GM21381 (cell line): ENCODE measurements around the gene CD3G.
"Not testable (repeated sequence)": the region's sequence is repeated elsewhere in the genome, so short reads cannot be mapped to it uniquely, and the experiment has no call there.

Source experiments
- ATAC-seq: cut with Tn5 transposase; IDR thresholded peaks from one replicate; pipeline ENCODE4 v1.9.1; 2021; ENCODE audit warnings: mild to moderate bottlenecking, moderate library complexity; ENCODE audit not compliant: unreplicated experiment

The CD3G gene

DNA sequence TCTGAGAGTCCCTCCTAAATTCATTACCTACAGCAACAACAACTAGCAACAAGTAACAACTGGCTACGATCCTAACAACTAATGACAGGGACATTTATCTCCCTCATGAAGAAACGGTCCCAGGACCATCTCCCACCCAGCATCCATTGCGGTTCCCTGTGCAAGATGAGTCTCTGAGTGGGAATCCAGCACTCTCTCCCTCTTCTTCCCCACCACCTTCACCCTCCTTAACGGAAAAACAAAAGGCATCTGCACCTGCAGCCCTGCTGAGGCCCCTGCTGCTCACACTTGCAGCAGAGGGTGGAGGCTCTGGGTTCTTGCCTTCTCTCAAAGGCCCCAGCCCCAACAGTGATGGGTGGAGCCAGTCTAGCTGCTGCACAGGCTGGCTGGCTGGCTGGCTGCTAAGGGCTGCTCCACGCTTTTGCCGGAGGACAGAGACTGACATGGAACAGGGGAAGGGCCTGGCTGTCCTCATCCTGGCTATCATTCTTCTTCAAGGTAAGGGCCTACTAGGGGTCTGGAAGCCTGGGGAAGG is at the start of gene CD3G:
Gene CD3G (plus strand): TSS at position 364 of the 535 bp plus-strand sequence. CDS start 80 bp downstream, at position 444.
- ATAC-seq, result no peak

- no peak for ATAC-seq
Measured at GRCh38 chr11:118295199-118295598, 48.9 kb upstream of the CD3G start.

DNA sequence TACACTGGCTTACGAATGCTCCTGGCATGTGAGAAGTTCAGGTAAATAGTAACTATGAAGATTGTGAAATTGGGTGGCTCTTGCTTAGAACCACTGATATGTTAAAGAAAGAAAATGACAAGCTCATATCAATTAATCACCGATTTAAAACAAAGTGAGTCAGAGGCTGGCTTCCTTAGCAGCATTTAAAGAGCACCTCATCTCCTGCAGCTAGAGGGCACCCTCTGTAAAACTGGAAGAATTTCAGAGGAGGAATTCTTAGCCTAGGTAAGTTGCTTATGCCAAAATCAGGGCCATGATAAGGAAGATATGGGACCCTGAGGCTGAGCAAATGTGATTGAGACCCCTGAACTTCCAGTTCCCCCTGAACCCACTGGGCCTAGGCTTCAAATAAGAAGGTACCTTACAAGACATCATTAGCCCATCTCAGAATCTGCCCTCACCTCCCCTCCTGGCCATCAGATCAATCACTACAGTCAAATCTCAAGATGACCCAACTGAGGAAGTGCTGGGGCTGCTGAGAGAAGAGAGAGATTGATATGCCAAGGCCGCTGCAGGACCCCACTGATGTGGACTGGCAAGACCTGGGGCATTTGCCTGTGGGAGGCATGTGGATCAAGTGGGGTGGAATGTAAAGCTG is 48.2 kb upstream of the CD3G start:
- ATAC-seq, result no peak

GRCh38 chr11:118301600-118302195 is 42.4 kb upstream of the CD3G start:
- no peak for ATAC-seq

GRCh38 chr11:118304227-118304567 is 39.9 kb upstream of the CD3G start:
- no peak for ATAC-seq

DNA sequence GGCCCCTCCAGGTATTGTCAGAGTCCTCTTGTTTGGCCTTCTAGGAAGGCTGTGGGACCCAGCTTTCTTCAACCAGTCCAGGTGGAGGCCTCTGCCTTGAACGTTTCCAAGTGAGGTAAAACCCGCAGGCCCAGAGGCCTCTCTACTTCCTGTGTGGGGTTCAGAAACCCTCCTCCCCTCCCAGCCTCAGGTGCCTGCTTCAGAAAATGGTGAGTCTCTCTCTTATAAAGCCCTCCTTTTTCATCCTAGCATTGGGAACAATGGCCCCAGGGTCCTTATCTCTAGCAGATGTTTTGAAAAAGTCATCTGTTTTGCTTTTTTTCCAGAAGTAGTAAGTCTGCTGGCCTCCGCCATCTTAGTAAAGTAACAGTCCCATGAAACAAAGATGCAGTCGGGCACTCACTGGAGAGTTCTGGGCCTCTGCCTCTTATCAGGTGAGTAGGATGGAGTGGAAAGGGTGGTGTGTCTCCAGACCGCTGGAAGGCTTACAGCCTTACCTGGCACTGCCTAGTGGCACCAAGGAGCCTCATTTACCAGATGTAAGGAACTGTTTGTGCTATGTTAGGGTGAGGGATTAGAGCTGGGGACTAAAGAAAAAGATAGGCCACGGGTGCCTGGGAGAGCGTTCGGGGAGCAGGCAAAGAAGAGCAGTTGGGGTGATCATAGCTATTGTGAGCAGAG is 39.4 kb upstream of the CD3G start, which contains the start of gene CD3E:
Gene CD3E (plus strand): TSS at position 163 of the 681 bp plus-strand sequence. CDS start 223 bp downstream, at position 386.
- no peak for ATAC-seq

DNA sequence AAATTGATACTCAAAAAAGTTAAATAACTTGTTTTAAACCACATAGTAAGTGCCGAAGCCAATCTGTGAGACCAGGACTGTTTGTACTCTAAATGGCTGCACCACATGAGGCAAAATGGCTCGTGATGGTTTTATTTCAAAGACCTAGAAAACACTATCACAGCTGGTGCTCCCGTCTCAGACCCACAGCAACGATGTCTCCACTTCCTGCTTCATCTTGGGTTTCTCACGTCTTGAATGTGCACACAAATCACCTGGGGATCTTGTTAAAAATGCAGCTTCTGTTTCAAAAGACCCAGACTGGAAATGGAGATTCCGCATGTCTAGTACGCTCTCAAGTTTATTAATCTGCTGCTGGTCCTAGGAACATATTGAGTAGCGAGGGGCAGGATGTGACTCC is 38.4 kb upstream of the CD3G start:
- no peak for ATAC-seq

DNA sequence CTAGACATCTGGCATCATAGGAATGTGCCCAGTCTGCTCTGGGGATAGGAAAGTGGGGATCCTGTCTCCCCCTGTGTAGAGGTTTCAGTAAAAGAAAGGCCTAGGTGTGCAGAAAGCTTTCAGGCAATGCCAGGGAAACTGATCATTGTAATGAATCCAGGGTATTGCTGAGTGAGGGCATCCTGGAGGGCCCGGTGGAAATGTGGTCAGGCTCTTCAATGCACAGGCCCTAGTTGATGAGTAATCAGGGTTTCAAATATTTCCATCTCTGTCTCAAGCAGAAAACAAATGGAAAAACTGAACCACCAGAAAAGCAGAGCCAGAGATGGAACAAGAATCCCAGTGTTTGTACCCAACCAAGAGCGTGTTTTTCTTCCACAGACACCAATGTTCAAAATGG is 37.6 kb upstream of the CD3G start:
- ATAC-seq, result no peak

GRCh38 chr11:118308995-118309528 is 35.1 kb upstream of the CD3G start:
- not testable (repeated sequence) for ATAC-seq

- no peak for ATAC-seq
Measured at GRCh38 chr11:118310271-118310670, 33.9 kb upstream of the CD3G start.

DNA sequence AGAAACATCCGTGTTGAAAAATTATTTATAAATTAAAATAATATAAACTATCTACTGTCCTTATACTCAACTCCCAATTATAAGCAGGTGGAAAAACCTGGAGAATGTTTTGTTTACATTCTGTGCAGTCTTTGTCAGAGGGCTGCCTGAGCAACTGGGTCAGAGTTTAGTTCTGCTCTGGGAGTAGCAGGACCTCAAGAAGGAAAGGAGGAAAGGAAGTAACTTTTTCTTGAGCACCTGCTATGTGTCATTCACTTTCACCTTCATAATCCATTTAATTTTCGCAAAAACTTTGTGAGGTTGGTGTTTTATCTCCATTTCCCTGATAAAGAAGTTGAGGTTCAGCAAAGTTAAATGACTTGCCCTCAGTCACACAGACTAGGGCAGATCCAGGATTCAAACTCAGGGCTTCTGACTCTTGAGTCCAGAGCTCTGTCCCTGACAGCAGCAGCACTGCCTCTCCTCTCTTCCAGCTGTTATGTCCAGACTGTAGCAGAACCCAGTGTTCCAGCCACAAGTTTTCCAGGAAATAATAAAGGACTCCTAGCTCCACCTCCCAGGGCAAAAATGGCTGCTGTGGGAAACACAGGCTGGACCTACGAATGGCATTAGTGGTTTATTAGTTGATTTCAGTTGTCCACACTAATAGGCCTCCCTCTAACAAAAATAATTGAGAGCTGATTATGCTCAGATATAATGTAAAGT is 33.2 kb upstream of the CD3G start:
- no peak for ATAC-seq

- ATAC-seq, result no peak
Measured at GRCh38 chr11:118311518-118311917, 32.6 kb upstream of the CD3G start.

DNA sequence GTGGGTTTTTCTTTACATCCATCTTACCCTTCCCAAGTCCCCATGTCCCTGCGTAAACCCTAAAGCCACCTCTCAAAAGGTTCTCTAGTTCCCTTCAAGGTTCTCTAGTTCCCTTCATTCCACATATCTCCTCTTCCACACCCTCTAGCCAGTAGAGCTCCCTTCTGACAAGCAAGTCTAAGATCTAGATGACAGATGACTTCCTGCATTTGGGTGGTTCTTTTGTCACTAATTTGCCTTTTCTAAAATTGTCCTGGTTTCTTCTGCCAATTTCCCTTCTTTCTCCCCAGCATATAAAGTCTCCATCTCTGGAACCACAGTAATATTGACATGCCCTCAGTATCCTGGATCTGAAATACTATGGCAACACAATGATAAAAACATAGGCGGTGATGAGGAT is 31.8 kb upstream of the CD3G start:
- ATAC-seq, result no peak

- no peak for ATAC-seq
Measured at GRCh38 chr11:118313242-118313641, 30.9 kb upstream of the CD3G start.

- no peak for ATAC-seq
Measured at GRCh38 chr11:118314988-118315411, 29.1 kb upstream of the CD3G start.

DNA sequence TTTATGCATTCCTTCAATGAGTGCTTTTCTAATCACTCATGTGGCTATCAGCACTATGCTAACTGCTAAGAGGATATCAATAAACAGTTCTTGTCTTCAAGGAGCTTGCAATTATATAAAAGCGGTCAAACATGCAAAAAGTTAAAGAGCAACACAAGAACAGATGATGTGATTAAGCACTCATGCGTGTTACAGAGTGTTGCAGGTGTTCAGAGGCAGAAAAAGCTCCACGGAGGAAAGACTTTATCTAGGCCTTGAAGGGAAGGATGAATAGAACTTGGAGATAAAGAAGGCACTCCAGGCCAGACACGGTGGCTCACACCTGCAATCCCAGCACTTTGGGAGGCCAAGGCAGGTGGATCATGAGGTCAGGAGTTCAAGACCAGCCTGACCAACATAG is 26.0 kb upstream of the CD3G start:
- ATAC-seq, result no peak

- no peak for ATAC-seq
Measured at GRCh38 chr11:118318581-118319336, 25.4 kb upstream of the CD3G start.

DNA sequence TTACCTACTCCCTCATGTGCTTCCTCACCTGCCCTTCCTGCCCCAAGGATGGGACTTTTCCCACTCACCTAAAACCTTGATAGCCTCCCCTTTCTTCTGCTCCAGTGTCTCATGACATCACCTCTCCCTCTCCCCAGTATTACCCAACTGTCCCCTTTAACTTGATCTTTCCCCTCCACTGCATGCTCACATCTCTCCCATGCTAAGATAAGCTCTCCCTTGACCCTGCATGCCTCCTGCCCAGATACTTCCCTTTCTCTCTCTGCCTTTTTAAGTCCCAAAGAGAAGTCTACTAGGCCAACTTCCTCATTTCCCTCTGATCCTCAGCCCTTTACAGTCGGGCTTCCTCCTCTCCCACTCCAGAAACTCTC is 24.8 kb upstream of the CD3G start:
- ATAC-seq, result no peak

- ATAC-seq, result no peak
Measured at GRCh38 chr11:118320515-118320914, 23.6 kb upstream of the CD3G start.

DNA sequence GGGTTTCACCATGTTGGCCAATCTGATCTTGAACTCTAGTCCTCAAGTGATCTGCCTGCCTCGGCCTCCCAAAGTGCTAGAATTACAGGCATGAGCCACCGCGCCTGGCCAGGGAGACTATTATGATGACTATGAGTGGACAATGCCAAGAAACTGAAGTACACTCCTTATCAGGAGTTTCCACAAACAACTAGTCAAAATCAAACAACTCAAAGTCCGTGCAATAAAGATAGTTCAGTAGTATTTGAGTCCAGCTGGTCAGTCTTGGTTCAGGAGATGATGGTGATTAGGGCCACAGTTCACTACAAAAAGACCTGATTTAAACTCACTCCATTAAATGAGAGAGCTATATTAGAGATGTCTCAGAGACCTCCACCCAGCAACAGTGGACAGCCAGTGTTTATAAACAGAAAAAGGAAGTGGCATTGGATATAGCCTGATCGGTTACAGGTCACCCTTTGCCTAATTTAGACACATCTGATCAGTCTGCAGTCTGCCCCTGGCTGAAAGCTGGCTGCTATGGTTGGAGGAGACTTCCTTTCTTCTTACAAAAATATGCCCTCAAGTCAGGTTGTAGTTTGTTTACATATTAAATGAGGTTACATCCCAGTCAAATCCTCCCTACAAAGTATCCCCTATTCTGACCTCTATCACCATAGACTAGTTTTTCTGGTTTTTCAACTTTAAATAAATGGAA is 22.6 kb upstream of the CD3G start:
- no peak for ATAC-seq
